HG02798 (cell line): Measurements from ENCODE around the gene NFU1.
"Not testable (repeated sequence)": the region's sequence is repeated elsewhere in the genome, so short reads cannot be mapped to it uniquely, and the experiment has no call there.

Source experiments
- ATAC-seq: cut with Tn5 transposase; IDR thresholded peaks from one replicate; pipeline ENCODE4 v1.9.1; 2021; ENCODE audit warnings: mild to moderate bottlenecking; ENCODE audit not compliant: unreplicated experiment, poor library complexity

The NFU1 gene

GRCh38 chr2:69354976-69355375, 82.3 kb downstream of the NFU1 start:
- not testable (repeated sequence) for ATAC-seq

GRCh38 chr2:69353360-69353759, 83.9 kb downstream of the NFU1 start:
- ATAC-seq = no peak

DNA sequence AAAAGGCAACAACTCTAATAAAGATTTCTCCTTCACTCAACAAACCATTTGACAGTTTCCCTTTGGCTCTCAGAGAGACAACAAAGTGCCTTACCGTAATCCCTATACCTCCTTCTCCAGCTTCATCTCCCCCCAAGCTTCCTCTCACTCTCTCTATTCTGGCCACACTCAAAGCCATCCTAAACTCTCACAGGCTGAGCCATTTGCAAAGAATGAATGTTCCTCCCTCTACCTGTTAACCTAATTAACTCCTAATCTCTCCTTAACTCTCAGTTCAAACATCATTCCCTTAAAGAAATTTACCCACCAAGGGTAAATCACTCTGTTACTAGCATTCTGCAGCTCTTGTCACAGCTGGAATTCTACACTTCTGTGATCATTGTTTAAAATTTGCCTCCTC, 88.5 kb downstream of the NFU1 start:
- no peak for ATAC-seq
